HG02840 (cell line): Measurements from ENCODE around the gene CYP2B6.
"Not testable (repeated sequence)": the region's sequence is repeated elsewhere in the genome, so short reads cannot be mapped to it uniquely, and the experiment has no call there.

Experiments
- ATAC-seq: cut with Tn5 transposase; IDR thresholded peaks from one replicate; pipeline ENCODE4 v1.9.1; 2021; ENCODE audit warnings: mild to moderate bottlenecking, moderate library complexity, moderate number of reproducible peaks; ENCODE audit not compliant: unreplicated experiment, low FRiP score

The CYP2B6 gene

GRCh38 chr19:40990972-40991381, at the start of gene CYP2B6:
TSS of gene CYP2B6 (plus strand) at chr19:40991282. CDS start at chr19:40991306, 24 bp downstream.
- ATAC-seq = no peak

GRCh38 chr19:40941481-40942219, 49.4 kb upstream of the CYP2B6 start:
- ATAC-seq = no peak

GRCh38 chr19:40945645-40946044, 45.4 kb upstream of the CYP2B6 start:
- no peak for ATAC-seq

- no peak for ATAC-seq
Observed at GRCh38 chr19:40947114-40947513, 44.0 kb upstream of the CYP2B6 start.

GRCh38 chr19:40947573-40947972, 43.5 kb upstream of the CYP2B6 start:
- ATAC-seq = no peak

GRCh38 chr19:40948580-40949299, 42.3 kb upstream of the CYP2B6 start:
- ATAC-seq = no peak

- ATAC-seq = no peak
Observed at GRCh38 chr19:40954573-40954972, 36.5 kb upstream of the CYP2B6 start.

GRCh38 chr19:40959338-40959737, 31.7 kb upstream of the CYP2B6 start:
- ATAC-seq = no peak

- ATAC-seq = no peak
Observed at GRCh38 chr19:40960062-40960685, 30.9 kb upstream of the CYP2B6 start.

- ATAC-seq = no peak
Observed at GRCh38 chr19:40960780-40961179, 30.3 kb upstream of the CYP2B6 start.

- ATAC-seq = no peak
Observed at GRCh38 chr19:40962460-40962961, 28.6 kb upstream of the CYP2B6 start.

GRCh38 chr19:40964361-40964760, 26.7 kb upstream of the CYP2B6 start:
- ATAC-seq = not testable (repeated sequence)

- ATAC-seq = not testable (repeated sequence)
Observed at GRCh38 chr19:40965351-40965750, 25.7 kb upstream of the CYP2B6 start.

GRCh38 chr19:40966591-40966990, 24.5 kb upstream of the CYP2B6 start:
- ATAC-seq = not testable (repeated sequence)

- not testable (repeated sequence) for ATAC-seq
Observed at GRCh38 chr19:40968065-40968464, 23.0 kb upstream of the CYP2B6 start.

- not testable (repeated sequence) for ATAC-seq
Observed at GRCh38 chr19:40969721-40970120, 21.4 kb upstream of the CYP2B6 start.

GRCh38 chr19:40970396-40971345, 20.4 kb upstream of the CYP2B6 start:
- not testable (repeated sequence) for ATAC-seq

GRCh38 chr19:40974633-40975037, 16.4 kb upstream of the CYP2B6 start:
- no peak for ATAC-seq

- ATAC-seq = no peak
Observed at GRCh38 chr19:40976134-40976533, 14.9 kb upstream of the CYP2B6 start.

- no peak for ATAC-seq
Observed at GRCh38 chr19:40976724-40977123, 14.4 kb upstream of the CYP2B6 start.
